NCI-H748 treated with DMSO at 0.1 percent for 48 hours (cell line): ENCODE measurements around the gene PHF12.
A peak's percentile ranks its signal among the peaks of the same experiment; 100 is the strongest.
"Not testable (repeated sequence)": the region's sequence is repeated elsewhere in the genome, so short reads cannot be mapped to it uniquely, and the experiment has no call there.

Experiments
- DNase-seq: peaks from one replicate; lab custom pipeline; 2025; lab: John Stamatoyannopoulos, UW

Gene PHF12

GRCh38 chr17:28882154-28882895 lies 69.0 kb downstream of the PHF12 start:
- no peak for DNase-seq

- no peak for DNase-seq
Observed at GRCh38 chr17:28881533-28882056, 69.7 kb downstream of the PHF12 start.

GRCh38 chr17:28880572-28880945 lies 70.8 kb downstream of the PHF12 start:
- DNase-seq: no peak

GRCh38 chr17:28879886-28880571 lies 71.3 kb downstream of the PHF12 start:
- no peak for DNase-seq

- DNase-seq: peak; percentile 12
Observed at GRCh38 chr17:28878981-28879380, 72.3 kb downstream of the PHF12 start.

GRCh38 chr17:28878158-28878910 lies 73.0 kb downstream of the PHF12 start:
- no peak for DNase-seq

- not testable (repeated sequence) for DNase-seq
Observed at GRCh38 chr17:28877150-28877711, 74.1 kb downstream of the PHF12 start.

GRCh38 chr17:28875848-28876550 lies 75.3 kb downstream of the PHF12 start:
- no peak for DNase-seq

- DNase-seq: no peak
Observed at GRCh38 chr17:28874750-28875149, 76.6 kb downstream of the PHF12 start.

GRCh38 chr17:28873839-28874238 lies 77.5 kb downstream of the PHF12 start:
- DNase-seq: no peak

GRCh38 chr17:28871056-28871579 lies 80.2 kb downstream of the PHF12 start:
- DNase-seq: no peak

GRCh38 chr17:28867276-28867675 lies 84.0 kb downstream of the PHF12 start:
- DNase-seq: no peak

GRCh38 chr17:28865946-28866752 lies 85.2 kb downstream of the PHF12 start:
- no peak for DNase-seq

GRCh38 chr17:28864991-28865849 lies 86.1 kb downstream of the PHF12 start:
- no peak for DNase-seq

GRCh38 chr17:28863953-28864352 lies 87.4 kb downstream of the PHF12 start:
- DNase-seq: no peak

GRCh38 chr17:28862561-28862960 lies 88.8 kb downstream of the PHF12 start:
- no peak for DNase-seq

- DNase-seq: no peak
Observed at GRCh38 chr17:28861393-28862203, 89.7 kb downstream of the PHF12 start.

GRCh38 chr17:28860363-28860808 lies 90.9 kb downstream of the PHF12 start:
- no peak for DNase-seq
